ENCODE measurements around the gene PICALM. TPM values are rescaled to one million over a fixed set of nuclear protein-coding genes. Genes with fewer than 3 reads are reported as not detected.

The PICALM gene
- total and polyA plus RNA-seq, 4 donors = 19.3 to 317 (median 108) TPM

DNA sequence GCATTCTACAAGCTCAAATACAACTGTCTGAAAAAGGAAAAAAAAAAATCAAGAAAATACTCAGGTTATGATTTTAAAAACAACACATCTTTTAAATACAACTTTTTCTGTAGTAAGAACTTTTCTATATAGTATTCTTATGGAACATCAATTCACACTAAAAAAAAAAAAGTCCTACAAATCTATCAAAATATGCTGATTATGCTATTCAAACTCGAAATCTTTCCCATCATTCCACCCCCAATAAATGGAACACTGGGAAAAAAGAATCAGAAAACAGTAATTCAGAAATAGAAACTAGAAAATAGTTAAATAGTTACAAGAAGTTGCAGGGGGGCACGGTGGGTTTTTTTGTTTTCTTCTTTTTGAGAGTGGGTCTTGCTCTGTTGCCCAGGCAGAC lies 77.4 kb downstream of the PICALM start:
- Histone ChIP-seq H3K9me3 (ENCODE audit: control insufficient read depth in 4 of 4, low read length in 3 of 4) (no peaks in the 10 kb centered on the region), H3K27me3 (ENCODE audit: control insufficient read depth in 4 of 4, insufficient read depth in 4 of 4, low read length in 3 of 4) (no peaks in the 10 kb centered on the region), H3K36me3 (ENCODE audit: control insufficient read depth in 4 of 4, insufficient read depth in 3 of 4, low read depth in 1 of 4, low read length in 3 of 4) (peaks cover 4 to 70% (median 36%) of the 10 kb centered on the region in 4 donors), H3K9ac (ENCODE audit: low read depth in 1 of 2, low read length in 2 of 2) (no peak overlapping the region), H3K4me1 (ENCODE audit: control insufficient read depth in 4 of 4, insufficient read depth in 4 of 4, low read length in 3 of 4) (no peaks in the 10 kb centered on the region), H3K27ac (ENCODE audit: low read depth in 1 of 2, low read length in 2 of 2) (no peak overlapping the region), H3K4me3 (ENCODE audit: low read depth in 1 of 3, low read length in 3 of 3) (no peak overlapping the region)
- DNase-seq (ENCODE audit: low spot score) = no peak
- TF ChIP-seq HNF4G (IDR thresholded peaks at IDR 0.05) (no peak), RXRA (IDR thresholded peaks at IDR 0.05) (no peak)
- TF ChIP-seq, protein P1, sequence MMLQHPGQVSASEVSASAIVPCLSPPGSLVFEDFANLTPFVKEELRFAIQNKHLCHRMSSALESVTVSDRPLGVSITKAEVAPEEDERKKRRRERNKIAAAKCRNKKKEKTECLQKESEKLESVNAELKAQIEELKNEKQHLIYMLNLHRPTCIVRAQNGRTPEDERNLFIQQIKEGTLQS (IDR thresholded peaks at IDR 0.05) = no peak
- 97% methylated on average over 2 of the region's 2 CpGs for WGBS

DNA sequence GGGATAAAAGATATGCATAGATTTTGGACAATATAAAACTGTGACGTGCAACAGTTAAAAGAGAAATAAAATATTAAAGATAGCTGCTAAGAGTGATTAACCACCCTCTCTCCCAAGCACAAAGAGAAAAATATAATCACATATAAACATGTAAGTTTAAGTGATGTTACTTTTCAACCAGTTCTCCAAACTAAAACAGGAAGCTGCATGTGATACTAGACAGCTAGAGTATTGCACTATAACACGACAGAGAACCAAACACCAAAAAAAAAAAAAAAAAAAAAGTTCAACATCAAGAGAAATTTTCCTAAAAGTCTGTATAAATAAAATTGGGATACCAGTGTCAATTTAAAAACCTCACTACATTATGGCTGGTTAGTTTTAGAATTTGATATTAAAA lies 79.1 kb downstream of the PICALM start:
- peaks cover 4 to 65% (median 29%) of the 10 kb centered on the region in 4 donors for H3K36me3 ChIP-seq (ENCODE audit: control insufficient read depth in 4 of 4, insufficient read depth in 3 of 4, low read depth in 1 of 4, low read length in 3 of 4)
- no peak for DNase-seq (ENCODE audit: low spot score)
- no peaks in the 10 kb centered on the region for H3K27me3 ChIP-seq (ENCODE audit: control insufficient read depth in 4 of 4, insufficient read depth in 4 of 4, low read length in 3 of 4)
- WGBS = 77% methylated on average over 2 of the region's 2 CpGs
- no peak overlapping the region for H3K4me3 ChIP-seq (ENCODE audit: low read depth in 1 of 3, low read length in 3 of 3)
- TF ChIP-seq, protein P2, sequence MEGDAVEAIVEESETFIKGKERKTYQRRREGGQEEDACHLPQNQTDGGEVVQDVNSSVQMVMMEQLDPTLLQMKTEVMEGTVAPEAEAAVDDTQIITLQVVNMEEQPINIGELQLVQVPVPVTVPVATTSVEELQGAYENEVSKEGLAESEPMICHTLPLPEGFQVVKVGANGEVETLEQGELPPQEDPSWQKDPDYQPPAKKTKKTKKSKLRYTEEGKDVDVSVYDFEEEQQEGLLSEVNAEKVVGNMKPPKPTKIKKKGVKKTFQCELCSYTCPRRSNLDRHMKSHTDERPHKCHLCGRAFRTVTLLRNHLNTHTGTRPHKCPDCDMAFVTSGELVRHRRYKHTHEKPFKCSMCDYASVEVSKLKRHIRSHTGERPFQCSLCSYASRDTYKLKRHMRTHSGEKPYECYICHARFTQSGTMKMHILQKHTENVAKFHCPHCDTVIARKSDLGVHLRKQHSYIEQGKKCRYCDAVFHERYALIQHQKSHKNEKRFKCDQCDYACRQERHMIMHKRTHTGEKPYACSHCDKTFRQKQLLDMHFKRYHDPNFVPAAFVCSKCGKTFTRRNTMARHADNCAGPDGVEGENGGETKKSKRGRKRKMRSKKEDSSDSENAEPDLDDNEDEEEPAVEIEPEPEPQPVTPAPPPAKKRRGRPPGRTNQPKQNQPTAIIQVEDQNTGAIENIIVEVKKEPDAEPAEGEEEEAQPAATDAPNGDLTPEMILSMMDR (IDR thresholded peaks at IDR 0.05; ENCODE audit: low read depth, low read length, missing input control) = no peak
- no peak for TF ChIP-seq YY1 (IDR thresholded peaks at IDR 0.05)
- no peak for TF ChIP-seq NR2F2 (IDR thresholded peaks at IDR 0.05)
- no peak for TF ChIP-seq EGR1 (IDR thresholded peaks at IDR 0.05; ENCODE audit: low read depth in 2 of 2)
- TF ChIP-seq HNF4A (conservative IDR thresholded peaks at IDR 0.05) = no peak
- TF ChIP-seq FOXA1 (IDR thresholded peaks at IDR 0.05) = no peak
- TF ChIP-seq GABPA (IDR thresholded peaks at IDR 0.05 in 1 of 2, conservative IDR thresholded peaks at IDR 0.05 in 1 of 2) = no peak
- no peak for TF ChIP-seq FOXA2 (IDR thresholded peaks at IDR 0.05)
- no peak for TF ChIP-seq SP1 (IDR thresholded peaks at IDR 0.05)
- TF ChIP-seq, protein P3, sequence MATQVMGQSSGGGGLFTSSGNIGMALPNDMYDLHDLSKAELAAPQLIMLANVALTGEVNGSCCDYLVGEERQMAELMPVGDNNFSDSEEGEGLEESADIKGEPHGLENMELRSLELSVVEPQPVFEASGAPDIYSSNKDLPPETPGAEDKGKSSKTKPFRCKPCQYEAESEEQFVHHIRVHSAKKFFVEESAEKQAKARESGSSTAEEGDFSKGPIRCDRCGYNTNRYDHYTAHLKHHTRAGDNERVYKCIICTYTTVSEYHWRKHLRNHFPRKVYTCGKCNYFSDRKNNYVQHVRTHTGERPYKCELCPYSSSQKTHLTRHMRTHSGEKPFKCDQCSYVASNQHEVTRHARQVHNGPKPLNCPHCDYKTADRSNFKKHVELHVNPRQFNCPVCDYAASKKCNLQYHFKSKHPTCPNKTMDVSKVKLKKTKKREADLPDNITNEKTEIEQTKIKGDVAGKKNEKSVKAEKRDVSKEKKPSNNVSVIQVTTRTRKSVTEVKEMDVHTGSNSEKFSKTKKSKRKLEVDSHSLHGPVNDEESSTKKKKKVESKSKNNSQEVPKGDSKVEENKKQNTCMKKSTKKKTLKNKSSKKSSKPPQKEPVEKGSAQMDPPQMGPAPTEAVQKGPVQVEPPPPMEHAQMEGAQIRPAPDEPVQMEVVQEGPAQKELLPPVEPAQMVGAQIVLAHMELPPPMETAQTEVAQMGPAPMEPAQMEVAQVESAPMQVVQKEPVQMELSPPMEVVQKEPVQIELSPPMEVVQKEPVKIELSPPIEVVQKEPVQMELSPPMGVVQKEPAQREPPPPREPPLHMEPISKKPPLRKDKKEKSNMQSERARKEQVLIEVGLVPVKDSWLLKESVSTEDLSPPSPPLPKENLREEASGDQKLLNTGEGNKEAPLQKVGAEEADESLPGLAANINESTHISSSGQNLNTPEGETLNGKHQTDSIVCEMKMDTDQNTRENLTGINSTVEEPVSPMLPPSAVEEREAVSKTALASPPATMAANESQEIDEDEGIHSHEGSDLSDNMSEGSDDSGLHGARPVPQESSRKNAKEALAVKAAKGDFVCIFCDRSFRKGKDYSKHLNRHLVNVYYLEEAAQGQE (IDR thresholded peaks at IDR 0.05) = no peak
- TF ChIP-seq, protein P4, sequence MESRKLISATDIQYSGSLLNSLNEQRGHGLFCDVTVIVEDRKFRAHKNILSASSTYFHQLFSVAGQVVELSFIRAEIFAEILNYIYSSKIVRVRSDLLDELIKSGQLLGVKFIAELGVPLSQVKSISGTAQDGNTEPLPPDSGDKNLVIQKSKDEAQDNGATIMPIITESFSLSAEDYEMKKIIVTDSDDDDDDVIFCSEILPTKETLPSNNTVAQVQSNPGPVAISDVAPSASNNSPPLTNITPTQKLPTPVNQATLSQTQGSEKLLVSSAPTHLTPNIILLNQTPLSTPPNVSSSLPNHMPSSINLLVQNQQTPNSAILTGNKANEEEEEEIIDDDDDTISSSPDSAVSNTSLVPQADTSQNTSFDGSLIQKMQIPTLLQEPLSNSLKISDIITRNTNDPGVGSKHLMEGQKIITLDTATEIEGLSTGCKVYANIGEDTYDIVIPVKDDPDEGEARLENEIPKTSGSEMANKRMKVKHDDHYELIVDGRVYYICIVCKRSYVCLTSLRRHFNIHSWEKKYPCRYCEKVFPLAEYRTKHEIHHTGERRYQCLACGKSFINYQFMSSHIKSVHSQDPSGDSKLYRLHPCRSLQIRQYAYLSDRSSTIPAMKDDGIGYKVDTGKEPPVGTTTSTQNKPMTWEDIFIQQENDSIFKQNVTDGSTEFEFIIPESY (IDR thresholded peaks at IDR 0.05) = no peak
- no peak for TF ChIP-seq RXRA (IDR thresholded peaks at IDR 0.05)
- no peaks in the 10 kb centered on the region for H3K9me3 ChIP-seq (ENCODE audit: control insufficient read depth in 4 of 4, low read length in 3 of 4)
- no peaks in the 10 kb centered on the region for H3K4me1 ChIP-seq (ENCODE audit: control insufficient read depth in 4 of 4, insufficient read depth in 4 of 4, low read length in 3 of 4)
- H3K27ac ChIP-seq (ENCODE audit: low read depth in 1 of 2, low read length in 2 of 2) = no peak overlapping the region
- no peak overlapping the region for H3K9ac ChIP-seq (ENCODE audit: low read depth in 1 of 2, low read length in 2 of 2)

Data from liver (tissue), 9 donors.